Measurements from ENCODE around the gene ZBTB32.

- TF ChIP-seq, protein P1, sequence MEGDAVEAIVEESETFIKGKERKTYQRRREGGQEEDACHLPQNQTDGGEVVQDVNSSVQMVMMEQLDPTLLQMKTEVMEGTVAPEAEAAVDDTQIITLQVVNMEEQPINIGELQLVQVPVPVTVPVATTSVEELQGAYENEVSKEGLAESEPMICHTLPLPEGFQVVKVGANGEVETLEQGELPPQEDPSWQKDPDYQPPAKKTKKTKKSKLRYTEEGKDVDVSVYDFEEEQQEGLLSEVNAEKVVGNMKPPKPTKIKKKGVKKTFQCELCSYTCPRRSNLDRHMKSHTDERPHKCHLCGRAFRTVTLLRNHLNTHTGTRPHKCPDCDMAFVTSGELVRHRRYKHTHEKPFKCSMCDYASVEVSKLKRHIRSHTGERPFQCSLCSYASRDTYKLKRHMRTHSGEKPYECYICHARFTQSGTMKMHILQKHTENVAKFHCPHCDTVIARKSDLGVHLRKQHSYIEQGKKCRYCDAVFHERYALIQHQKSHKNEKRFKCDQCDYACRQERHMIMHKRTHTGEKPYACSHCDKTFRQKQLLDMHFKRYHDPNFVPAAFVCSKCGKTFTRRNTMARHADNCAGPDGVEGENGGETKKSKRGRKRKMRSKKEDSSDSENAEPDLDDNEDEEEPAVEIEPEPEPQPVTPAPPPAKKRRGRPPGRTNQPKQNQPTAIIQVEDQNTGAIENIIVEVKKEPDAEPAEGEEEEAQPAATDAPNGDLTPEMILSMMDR (IDR thresholded peaks at IDR 0.05; ENCODE audit: control extremely low read depth in 1 of 3, insufficient read depth in 1 of 3, low read depth in 1 of 3, low read length in 3 of 3) = no peak
- TF ChIP-seq MAX (IDR thresholded peaks at IDR 0.05) (no peak), HDAC6 (IDR thresholded peaks at IDR 0.05; ENCODE audit: low read depth, low read length) (no peak), RBBP5 (IDR thresholded peaks at IDR 0.05; ENCODE audit: borderline replicate concordance, low read depth, low read length) (no peak)
Observed at GRCh38 chr19:35665604-35666003, 38.8 kb upstream of the ZBTB32 start.
